Measurements from ENCODE around the gene TUBB6.

- no peak for TF ChIP-seq CTCF (IDR thresholded peaks at IDR 0.05; ENCODE audit: low read length)
- TF ChIP-seq EZH2 (IDR thresholded peaks at IDR 0.05; ENCODE audit: borderline replicate concordance, low read length) = no peak
Measured at GRCh38 chr18:12293831-12294230, 14.2 kb upstream of the TUBB6 start.
